Measurements from ENCODE around the gene TNP2. TPM values are rescaled to one million over a fixed set of nuclear protein-coding genes. Genes with fewer than 3 reads are reported as not detected.

The TNP2 gene
- total and polyA plus RNA-seq, 2 of the 4 experiments (the other 2 are of a cell fraction) = not detected

- 0 out of 2 replicates have a peak overlapping the region, but pooled peaks have one; percentile 7 for H2AK5ac ChIP-seq (ENCODE audit: low read depth, low read length)
- no peaks in the 10 kb centered on the region for H3K4me1 ChIP-seq (ENCODE audit: control insufficient read depth, insufficient read depth, low read length)
- ATAC-seq (ENCODE audit: low read depth) = no peak
- no TSS peak for BruUV-seq (replicated peaks)
- H3K4me3 ChIP-seq (ENCODE audit: insufficient read depth, low read depth, low read length) = no peak overlapping the region
- no peaks in the 10 kb centered on the region for H3K36me3 ChIP-seq (ENCODE audit: control insufficient read depth, insufficient read depth, low read length)
- TF ChIP-seq FOS (IDR thresholded peaks at IDR 0.05; ENCODE audit: low read depth, low read length) (no peak), MAZ (IDR thresholded peaks at IDR 0.05; ENCODE audit: borderline replicate concordance, low read depth, low read length) (no peak), CHD1 (IDR thresholded peaks at IDR 0.05; ENCODE audit: low read depth, low read length) (no peak), POLR2A (IDR thresholded peaks at IDR 0.05; ENCODE audit: low read depth, low read length) (no peak), CTCF (conservative IDR thresholded peaks at IDR 0.05; ENCODE audit: low read depth, low read length) (no peak), RCOR1 (IDR thresholded peaks at IDR 0.05; ENCODE audit: insufficient replicate concordance, low read length) (no peak), ELK1 (IDR thresholded peaks at IDR 0.05; ENCODE audit: borderline replicate concordance, low read depth, low read length) (no peak), SMC3 (IDR thresholded peaks at IDR 0.05; ENCODE audit: low read depth, low read length) (no peak), NFE2L2 (IDR thresholded peaks at IDR 0.05; ENCODE audit: low read depth, low read length) (no peak), RFX5 (IDR thresholded peaks at IDR 0.05; ENCODE audit: low read depth, low read length) (no peak), RAD21 (IDR thresholded peaks at IDR 0.05; ENCODE audit: low read length) (no peak), CEBPB (IDR thresholded peaks at IDR 0.05; ENCODE audit: low read depth, low read length) (no peak), BHLHE40 (IDR thresholded peaks at IDR 0.05; ENCODE audit: low read depth, low read length) (no peak), USF2 (IDR thresholded peaks at IDR 0.05; ENCODE audit: low read depth, low read length) (no peak), MAFK (IDR thresholded peaks at IDR 0.05; ENCODE audit: low read depth, low read length) (no peak), MXI1 (IDR thresholded peaks at IDR 0.05; ENCODE audit: borderline replicate concordance, low read depth, low read length) (no peak)
- H3K27me3 ChIP-seq (ENCODE audit: control insufficient read depth, insufficient read depth, low read length) = peaks cover 14% of the 10 kb centered on the region
- no peak overlapping the region for H4K5ac ChIP-seq (ENCODE audit: low read depth, low read length)
- H4K8ac ChIP-seq (ENCODE audit: low read depth in 2 of 2, low read length in 2 of 2) = no peak overlapping the region
- H3K14ac ChIP-seq (replicated peaks; ENCODE audit: low read depth, low read length) = no peak overlapping the region
- no peak overlapping the region for H3K56ac ChIP-seq (ENCODE audit: extremely low read depth, insufficient read depth, low read length)
- H4K91ac ChIP-seq (ENCODE audit: insufficient read depth, low read depth, low read length) = no peak overlapping the region
- no peak overlapping the region for H3K23ac ChIP-seq (ENCODE audit: low read depth, low read length)
- H2BK120ac ChIP-seq (ENCODE audit: low read depth, low read length) = no peak overlapping the region
- H4K20me1 ChIP-seq (ENCODE audit: insufficient read depth, low read length) = no peaks in the 10 kb centered on the region
- ChIA-PET POLR2A (ENCODE audit: unreplicated experiment) (no interaction called here), CTCF (no interaction called here)
- in situ Hi-C loops (cut with MboI; ENCODE audit: low sequenced_read_pairs) (loop anchor here (5.0 kb wide), 1 partner anchor 43 kb away; no protein-coding TSS in a partner anchor), intact Hi-C loops (cut with micrococcal nuclease) (no loop called here), dilution Hi-C loops (cut with HindIII; ENCODE audit: low sequenced_read_pairs, unreplicated experiment) (no loop called here)
- H3K18ac ChIP-seq (ENCODE audit: low read depth, low read length) = no peak overlapping the region
- H3K9me1 ChIP-seq (ENCODE audit: insufficient read depth, low read length) = no peaks in the 10 kb centered on the region
- no peaks in the 10 kb centered on the region for H3K79me1 ChIP-seq (ENCODE audit: low read depth in 1 of 2, low read length in 2 of 2)
- no peak overlapping the region for H2AK9ac ChIP-seq (replicated peaks; ENCODE audit: low read depth, low read length, poor library complexity)
- H3K9ac ChIP-seq (ENCODE audit: low read depth, low read length) = no peak overlapping the region
- H2BK20ac ChIP-seq (ENCODE audit: low read depth, low read length) = no peak overlapping the region
- 92% methylated on average over 2 of the region's 9 CpGs; no CpG with 5 or more reads in 1 of the 2 experiments for WGBS, 2 experiments (ENCODE audit: extremely low coverage in 2 of 2, insufficient read length in 1 of 2)
- no peak overlapping the region for H2BK5ac ChIP-seq (ENCODE audit: low read depth, low read length, poor library complexity, severe bottlenecking)
- no peak overlapping the region for H2AFZ ChIP-seq (replicated peaks; ENCODE audit: low read length, poor library complexity)
- H3K9me3 ChIP-seq (ENCODE audit: control insufficient read depth, insufficient read depth, low read length) = no peaks in the 10 kb centered on the region
- H3K4ac ChIP-seq (ENCODE audit: low read depth, low read length) = no peak overlapping the region
- H3K27ac ChIP-seq (ENCODE audit: insufficient read depth, low read length) = no peak overlapping the region
- no peak overlapping the region for H3K4me2 ChIP-seq (ENCODE audit: low read depth, low read length)
- no peak for DNase-seq
- H2BK15ac ChIP-seq (ENCODE audit: low read depth, low read length) = no peak overlapping the region
Observed at GRCh38 chr16:11264155-11264832, 4.8 kb downstream of the TNP2 start.
